GM21529 (cell line): ENCODE data around the gene MRPL45.
A peak's percentile ranks its signal among the peaks of the same experiment; 100 is the strongest.

Source experiments
- ATAC-seq: cut with Tn5 transposase; IDR thresholded peaks from one replicate; pipeline ENCODE4 v1.9.1; 2021; ENCODE audit not compliant: unreplicated experiment

MRPL45 gene

GRCh38 chr17:38344420-38344745, 47.4 kb downstream of the MRPL45 start:
- ATAC-seq, result no peak

DNA sequence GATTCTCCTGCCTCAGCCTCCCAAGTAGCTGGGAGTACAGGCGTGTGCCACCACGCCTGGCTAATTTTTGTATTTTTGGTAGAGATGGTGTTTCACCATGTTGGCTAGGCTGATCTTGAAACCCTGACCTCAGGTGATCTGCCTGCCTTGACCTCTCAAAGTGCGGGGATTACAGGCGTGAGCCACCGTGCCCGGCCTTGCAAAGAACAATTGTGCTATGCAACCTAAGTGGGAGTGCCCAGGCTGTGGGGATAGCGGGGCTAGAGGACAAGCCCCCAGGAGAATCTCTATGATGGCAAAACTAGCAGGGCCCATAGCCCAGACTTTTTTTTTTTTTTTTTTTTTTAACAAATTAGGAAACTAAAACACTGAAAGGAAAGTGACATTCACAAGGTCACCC, 48.8 kb downstream of the MRPL45 start:
- ATAC-seq, result no peak

DNA sequence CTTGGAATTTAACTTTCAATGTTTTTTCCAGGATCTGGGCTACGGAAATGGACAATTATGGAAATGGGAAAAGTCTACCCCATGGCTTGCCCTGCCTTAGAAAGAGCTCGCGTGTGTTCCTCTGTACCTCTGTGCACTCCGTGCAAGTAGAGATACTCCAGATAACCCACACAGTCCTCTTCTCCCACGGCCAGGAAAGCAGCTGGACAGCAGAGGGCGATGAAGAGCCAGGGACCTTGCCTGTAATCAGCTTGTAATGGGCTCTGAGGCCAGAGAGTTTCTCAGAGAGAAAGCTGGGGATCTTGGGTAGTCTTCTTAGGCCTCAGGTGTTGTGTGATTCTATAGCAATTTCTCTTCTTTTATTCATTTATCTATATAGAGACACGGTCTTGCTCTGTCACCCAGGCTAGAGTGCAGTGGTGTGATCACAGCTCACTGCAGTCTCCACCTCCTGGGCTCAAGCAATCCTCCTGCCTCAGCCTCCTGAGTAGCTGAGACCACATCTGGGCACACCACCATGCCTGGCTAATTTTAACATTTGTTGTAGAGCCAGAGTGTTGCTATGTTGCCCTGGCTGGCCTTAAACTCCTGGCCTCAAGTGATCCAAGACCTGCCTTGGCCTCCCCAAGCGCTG, 52.2 kb downstream of the MRPL45 start:
- ATAC-seq, result no peak

GRCh38 chr17:38350035-38350434, 53.1 kb downstream of the MRPL45 start:
- no peak for ATAC-seq

DNA sequence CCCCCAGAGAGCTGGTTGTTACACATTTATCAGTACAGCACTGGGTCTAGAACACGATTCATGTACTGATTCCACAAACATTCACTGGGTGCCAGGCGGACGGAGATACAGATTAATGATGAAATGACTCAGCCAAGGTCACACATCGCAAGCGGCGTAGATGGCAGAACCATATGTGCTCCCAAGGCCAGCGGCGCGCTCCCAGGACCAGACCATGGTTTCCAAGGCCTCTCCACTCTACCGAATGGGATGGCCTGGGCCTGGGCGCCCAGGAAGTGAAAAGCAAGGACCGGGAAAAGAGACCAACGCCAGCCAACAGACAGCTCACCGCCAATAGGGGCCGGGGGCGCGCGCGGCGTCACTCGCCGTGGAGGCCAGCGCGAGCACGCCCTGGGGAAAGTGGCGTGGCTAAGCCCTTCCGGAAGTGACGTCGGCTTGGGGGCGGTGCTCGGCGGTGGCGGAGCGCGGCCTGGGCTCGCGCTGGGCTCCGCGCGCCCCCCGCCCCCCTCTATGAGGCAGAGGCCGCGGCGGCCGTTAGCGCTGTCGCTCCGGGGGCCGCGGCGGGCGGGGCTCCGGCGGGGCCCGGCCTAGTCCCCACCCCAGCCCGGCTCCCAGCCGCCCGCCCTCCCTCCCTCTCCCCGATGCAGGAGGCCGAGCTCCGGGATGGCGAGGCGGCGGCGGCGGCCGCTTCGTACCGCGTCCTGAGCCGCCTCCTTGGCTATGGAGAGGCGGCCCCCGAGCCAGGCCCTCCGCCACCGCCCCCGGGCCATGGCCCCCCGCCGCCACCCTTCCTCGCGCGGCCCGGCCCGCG, 54.6 kb downstream of the MRPL45 start, which contains the start of gene SOCS7:
TSS of gene SOCS7 (plus strand) at position 433 of the 811 bp plus-strand sequence. CDS start at position 642, 209 bp downstream.
- ATAC-seq, result peak; percentile 85

DNA sequence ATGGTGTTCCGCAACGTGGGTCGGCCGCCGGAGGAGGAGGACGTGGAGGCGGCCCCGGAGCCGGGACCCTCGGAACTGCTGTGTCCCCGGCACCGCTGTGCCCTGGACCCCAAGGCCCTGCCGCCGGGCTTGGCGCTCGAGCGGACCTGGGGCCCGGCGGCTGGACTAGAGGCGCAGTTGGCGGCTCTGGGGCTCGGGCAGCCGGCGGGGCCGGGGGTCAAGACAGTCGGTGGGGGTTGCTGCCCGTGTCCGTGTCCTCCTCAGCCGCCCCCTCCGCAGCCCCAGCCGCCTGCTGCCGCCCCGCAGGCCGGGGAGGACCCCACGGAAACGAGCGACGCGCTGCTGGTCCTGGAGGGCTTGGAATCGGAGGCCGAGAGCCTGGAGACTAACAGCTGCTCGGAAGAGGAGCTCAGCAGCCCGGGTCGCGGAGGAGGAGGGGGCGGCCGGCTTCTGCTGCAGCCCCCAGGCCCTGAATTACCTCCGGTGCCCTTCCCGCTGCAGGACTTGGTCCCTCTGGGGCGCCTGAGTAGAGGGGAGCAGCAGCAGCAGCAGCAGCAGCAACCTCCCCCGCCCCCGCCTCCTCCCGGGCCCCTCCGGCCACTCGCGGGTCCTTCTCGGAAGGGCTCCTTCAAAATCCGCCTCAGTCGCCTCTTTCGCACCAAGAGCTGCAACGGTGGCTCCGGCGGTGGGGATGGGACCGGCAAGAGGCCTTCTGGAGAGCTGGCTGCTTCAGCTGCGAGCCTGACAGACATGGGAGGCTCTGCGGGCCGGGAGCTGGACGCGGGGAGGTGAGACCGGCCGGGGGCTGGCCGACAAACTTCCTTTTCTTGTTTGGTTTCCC, 55.5 kb downstream of the MRPL45 start:
- no peak for ATAC-seq

DNA sequence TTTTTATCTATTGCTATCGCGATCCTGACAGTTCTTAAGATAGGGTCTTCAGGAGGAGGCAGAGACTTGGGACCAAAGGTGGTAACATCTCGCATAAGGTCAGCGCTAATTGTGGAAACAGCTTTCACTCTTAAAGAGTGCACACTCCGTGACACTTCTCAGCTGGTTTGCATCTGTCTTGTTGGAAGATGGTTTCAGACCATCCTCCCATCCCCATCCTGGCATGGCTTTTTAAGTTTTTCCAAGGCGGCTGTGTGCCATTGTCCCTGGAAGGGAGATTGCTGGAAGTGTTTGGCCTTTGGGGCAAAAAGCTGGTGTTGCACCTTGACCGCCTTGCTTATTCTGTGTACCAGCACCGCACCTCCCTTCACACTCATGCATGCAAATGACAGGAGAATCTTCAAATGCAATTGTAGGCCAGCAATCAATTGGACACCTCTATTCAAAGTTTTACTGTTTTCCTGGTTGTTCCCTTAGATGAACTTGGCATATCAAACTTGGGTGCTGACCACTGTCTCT, 56.2 kb downstream of the MRPL45 start:
- ATAC-seq, result no peak

GRCh38 chr17:38353668-38354067, 56.7 kb downstream of the MRPL45 start:
- ATAC-seq, result no peak

DNA sequence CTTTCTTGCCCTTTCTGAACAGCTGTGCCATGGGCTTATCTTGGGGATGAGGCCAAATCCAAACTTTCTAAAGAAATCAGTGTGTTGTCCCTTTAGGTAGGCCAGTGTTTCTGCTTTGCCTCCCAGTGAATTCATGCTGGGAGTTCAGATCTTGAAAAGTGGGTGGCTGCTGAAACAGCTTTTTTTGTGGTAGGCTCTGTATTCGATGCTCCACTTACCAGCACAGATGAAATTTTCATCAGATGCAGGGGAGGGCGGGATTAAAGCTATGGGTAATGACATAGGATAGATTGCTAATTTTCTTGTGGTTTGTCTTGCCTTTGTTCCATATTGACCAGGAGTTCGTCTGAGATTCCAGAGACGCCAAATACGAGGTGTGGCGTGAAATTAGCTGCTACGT, 57.5 kb downstream of the MRPL45 start:
- no peak for ATAC-seq

DNA sequence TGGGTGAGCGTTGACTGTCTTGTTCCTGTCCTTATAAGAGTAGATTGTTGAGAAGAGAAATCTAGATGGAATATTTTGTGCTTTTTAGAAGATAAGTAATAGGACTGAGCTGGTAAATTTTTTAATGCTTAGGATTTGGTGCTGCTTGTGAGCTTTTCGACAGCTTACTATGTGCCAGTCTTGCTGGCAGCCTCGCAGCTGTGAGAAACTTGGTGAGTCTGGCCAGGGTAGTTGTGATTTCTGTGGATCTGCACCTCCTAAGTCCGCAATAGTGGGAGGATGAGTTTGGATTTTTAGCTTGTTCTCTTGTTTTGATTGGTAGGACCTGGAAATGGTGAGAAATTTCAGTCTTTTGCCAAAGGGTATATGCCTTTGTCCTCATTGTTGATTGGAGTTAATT, 58.3 kb downstream of the MRPL45 start:
- no peak for ATAC-seq

- ATAC-seq, result no peak
Observed at GRCh38 chr17:38357486-38358123, 60.6 kb downstream of the MRPL45 start.

- ATAC-seq, result no peak
Observed at GRCh38 chr17:38358586-38359513, 61.9 kb downstream of the MRPL45 start.

- no peak for ATAC-seq
Observed at GRCh38 chr17:38361694-38362465, 64.9 kb downstream of the MRPL45 start.

- no peak for ATAC-seq
Observed at GRCh38 chr17:38363016-38363415, 66.0 kb downstream of the MRPL45 start.

GRCh38 chr17:38364741-38365140, 67.8 kb downstream of the MRPL45 start:
- ATAC-seq, result no peak

DNA sequence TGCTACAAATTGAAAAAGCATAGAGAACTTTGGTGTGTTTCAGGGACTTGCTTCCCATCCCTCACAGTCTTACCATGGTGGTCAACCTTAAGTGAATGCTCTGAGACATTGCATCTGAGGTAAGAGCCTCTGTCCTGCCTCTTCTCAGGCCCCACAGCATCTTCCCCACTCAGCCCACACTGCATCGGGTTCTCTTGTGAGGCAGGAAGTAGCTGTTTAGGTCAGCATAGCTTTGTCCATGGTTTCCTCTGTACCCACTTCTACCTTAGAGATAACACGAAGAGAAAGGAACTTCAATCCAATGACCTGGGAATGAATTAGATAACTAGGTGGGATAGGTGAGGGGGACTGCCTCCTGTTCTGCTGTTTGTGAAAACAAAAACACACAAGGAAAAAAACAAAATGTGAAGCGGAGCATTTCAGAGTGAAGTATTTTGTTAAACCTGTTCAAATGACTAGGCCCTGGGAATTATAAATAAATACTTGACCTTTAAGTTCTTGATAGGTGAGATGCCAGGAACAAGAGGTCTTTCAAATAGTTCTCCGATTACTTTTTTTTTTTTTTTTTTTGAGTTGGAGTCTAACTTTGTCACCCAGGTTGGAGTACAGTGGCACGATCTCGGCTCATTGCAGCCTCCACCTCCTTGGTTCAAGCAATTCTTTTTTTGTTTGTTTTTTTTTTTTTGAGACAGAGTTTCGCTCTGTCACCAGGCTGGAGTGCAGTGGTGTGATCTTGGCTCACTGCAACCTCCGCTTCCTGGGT, 72.3 kb downstream of the MRPL45 start:
- no peak for ATAC-seq
